Measurements from ENCODE around the gene SRD5A3.

Gene SRD5A3

DNA sequence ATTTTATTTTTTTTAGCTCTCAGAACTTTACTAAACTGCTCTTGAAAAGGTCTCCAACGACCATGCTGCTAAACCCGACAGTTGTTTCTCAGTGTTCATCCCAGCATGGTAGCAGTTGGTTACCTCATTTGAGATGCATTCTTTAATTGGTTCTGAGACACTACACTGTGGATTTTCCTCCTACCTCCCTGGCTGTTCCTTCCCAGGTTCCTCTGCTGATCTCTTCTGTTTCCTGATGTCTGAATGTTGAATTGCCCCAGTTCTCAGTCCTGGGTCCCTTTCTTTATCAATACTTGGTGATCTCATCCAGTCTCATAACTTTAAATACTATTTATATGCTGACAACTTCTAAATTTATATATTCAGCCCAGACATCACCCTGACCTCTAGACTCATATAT is 30.7 kb downstream of the SRD5A3 start:
- no peak overlapping the region for H3K4me3 ChIP-seq (ENCODE audit: low read depth, low read length)
- TF ChIP-seq, protein P1, sequence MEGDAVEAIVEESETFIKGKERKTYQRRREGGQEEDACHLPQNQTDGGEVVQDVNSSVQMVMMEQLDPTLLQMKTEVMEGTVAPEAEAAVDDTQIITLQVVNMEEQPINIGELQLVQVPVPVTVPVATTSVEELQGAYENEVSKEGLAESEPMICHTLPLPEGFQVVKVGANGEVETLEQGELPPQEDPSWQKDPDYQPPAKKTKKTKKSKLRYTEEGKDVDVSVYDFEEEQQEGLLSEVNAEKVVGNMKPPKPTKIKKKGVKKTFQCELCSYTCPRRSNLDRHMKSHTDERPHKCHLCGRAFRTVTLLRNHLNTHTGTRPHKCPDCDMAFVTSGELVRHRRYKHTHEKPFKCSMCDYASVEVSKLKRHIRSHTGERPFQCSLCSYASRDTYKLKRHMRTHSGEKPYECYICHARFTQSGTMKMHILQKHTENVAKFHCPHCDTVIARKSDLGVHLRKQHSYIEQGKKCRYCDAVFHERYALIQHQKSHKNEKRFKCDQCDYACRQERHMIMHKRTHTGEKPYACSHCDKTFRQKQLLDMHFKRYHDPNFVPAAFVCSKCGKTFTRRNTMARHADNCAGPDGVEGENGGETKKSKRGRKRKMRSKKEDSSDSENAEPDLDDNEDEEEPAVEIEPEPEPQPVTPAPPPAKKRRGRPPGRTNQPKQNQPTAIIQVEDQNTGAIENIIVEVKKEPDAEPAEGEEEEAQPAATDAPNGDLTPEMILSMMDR (IDR thresholded peaks at IDR 0.05; ENCODE audit: low read depth, low read length): no peak

DNA sequence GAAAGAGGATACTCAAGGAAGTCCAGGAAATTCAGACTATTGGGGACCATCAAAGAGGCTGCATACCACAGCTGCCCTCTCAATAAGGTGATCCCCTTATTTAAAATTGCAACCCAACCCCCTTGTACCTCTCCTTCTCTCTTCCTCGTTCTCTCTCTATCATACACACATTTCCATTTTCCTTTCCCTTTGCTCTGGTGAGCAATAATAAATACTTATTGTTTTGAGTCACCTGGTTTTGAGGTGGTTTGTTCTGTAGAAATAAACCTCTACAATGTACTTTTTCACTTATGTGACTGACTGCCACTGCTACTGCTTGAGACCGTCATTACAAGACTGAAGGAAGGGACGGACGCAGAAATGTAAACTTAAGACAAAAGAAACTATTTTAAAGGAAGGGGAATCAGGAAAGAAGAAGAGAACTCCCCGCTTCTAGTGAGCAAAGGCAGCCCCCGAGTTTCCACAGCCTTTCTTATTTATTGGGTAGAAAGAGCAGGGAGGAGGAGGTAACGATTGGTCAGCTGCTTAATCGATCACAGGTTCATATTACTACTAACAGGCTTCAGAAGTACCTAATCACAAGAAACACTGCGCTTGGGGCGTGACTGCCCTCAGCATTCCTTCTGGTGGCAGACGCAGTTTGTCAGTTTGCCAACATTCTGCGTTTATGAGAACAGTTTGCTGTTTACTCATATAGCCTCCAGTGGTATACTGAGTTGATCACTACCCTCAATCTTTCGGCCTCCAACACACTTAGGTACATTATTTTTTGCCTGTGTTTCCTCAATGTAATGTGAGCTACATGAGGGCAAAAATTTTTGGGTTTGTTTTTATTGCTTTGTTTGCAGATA is 32.8 kb downstream of the SRD5A3 start:
- TF ChIP-seq, protein P1 (IDR thresholded peaks at IDR 0.05; ENCODE audit: low read depth, low read length): no peak
- no peak overlapping the region for H3K4me3 ChIP-seq (ENCODE audit: low read depth, low read length)

DNA sequence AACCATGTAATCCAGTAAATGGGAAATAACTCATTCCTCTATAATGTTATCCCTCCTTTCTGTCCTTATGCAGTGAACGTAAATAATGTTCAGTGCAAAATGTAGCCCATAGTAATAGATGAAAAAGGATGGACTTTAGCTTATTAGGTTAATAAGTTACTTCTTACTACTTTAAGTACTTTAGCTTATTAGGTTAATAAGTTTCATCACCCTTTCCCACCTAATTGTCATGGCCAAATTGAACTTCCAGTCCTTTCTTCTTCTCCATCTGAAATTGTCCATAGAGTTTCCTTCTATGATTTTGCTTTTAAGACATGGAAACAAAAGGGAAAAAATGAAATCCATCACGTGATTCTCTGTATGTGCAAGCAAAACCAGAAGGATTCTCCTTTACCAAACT is 34.5 kb downstream of the SRD5A3 start:
- TF ChIP-seq, protein P1 (IDR thresholded peaks at IDR 0.05; ENCODE audit: low read depth, low read length): no peak
- no peak overlapping the region for H3K4me3 ChIP-seq (ENCODE audit: low read depth, low read length)

DNA sequence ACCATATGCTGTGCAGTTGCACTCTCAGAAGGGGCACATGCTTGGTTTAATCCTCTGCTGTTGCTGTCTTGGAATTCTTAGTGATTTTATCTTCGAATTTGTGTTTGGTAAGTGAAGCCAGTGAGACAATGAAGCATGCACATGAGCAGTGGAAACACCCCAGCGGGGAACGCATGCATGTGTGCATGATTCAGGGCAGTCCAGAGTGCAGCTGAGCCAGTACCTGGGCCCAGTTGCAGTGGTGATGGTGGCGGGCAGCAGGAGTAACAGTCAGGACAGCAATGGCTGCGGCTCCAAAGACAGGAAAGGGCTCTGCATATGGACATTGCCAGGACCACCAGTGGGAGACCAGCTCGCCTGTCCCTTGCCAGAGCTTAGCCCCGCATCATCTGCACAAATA is 35.5 kb downstream of the SRD5A3 start:
- TF ChIP-seq, protein P1 (IDR thresholded peaks at IDR 0.05; ENCODE audit: low read depth, low read length): no peak
- H3K4me3 ChIP-seq (ENCODE audit: low read depth, low read length): no peak overlapping the region

DNA sequence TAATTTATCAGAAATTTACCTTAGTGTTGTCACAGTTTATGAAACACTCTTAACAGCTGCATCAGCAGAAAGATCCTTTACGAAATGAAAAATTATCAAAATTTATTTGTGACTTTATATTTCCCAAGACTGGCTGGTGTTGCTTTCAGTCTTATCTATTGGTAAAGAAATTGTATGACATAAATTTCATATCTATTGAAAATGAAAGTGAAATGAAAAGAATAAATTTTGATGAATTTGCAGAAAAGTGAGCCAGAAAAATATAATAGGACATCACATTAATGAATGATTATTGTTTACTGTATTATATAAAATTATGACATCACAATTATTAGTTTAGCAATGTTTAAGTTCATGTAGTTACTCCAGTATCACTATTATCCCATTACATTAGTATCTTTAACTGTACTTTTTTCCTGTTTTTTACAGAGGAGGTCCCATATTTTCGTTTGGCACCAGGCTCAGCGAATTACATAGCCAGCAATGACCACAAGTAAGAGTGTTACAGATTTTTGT is 36.5 kb downstream of the SRD5A3 start:
- TF ChIP-seq, protein P1 (IDR thresholded peaks at IDR 0.05; ENCODE audit: low read depth, low read length): no peak
- H3K4me3 ChIP-seq (ENCODE audit: low read depth, low read length): no peak overlapping the region

DNA sequence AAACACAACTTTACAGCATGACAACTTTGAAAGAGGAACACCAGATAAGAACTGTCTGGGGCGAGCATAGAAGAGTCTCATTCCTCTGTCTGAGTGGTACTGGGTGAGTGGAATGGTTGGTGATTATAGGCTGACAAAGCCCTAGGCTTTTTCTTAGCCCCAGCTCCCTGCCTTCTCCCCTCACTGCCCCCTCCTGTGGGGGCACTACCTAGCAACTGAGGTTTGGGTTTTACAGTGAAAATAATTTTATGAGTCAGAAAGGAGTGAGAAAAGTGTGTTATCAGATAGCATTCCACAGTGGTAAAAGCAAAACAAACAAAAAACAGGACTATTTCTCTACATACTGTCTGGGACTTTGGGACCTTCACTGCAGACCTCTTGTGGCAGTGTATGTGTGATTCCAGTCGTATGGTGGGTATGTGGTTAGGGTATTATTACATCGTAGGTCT is 39.2 kb downstream of the SRD5A3 start:
- TF ChIP-seq, protein P1 (IDR thresholded peaks at IDR 0.05; ENCODE audit: low read depth, low read length): no peak
- H3K4me3 ChIP-seq (ENCODE audit: low read depth, low read length): no peak overlapping the region

DNA sequence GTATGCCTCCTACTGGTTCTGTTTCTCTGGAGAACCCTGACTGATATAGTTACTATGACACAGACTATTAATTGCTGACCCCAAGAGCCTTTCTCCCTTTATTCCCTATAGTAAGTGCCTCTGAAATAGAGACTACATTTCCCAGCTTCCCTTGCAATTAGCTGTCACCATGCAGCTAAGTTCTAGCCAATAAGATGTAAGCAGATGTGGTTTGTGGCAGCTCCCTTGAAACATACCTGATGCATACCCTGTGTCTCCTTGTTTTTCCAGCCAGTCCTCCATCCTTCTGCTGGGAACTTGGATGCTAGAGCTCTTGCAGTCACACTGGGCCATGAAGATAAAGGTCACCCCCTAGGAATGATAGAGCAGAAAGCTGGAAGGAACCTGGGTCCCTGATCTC is 40.0 kb downstream of the SRD5A3 start:
- TF ChIP-seq, protein P1 (IDR thresholded peaks at IDR 0.05; ENCODE audit: low read depth, low read length): no peak
- H3K4me3 ChIP-seq (ENCODE audit: low read depth, low read length): no peak overlapping the region
